Transverse colon (tissue), 4 donors: Measurements from ENCODE around the gene ARHGAP32.

Experiments
- POLR2A ChIP-seq: fragments of 450-650 bp; IDR thresholded peaks from one replicate; pipeline ENCODE4 v1.6.1; 2016; ENCODE audit warnings: antibody characterized with exemption, mild to moderate bottlenecking, moderate library complexity
- POLR2AphosphoS5 ChIP-seq, 3 donors: sonication (generic); formaldehyde crosslinking; IDR thresholded peaks; one replicate each; pipeline ENCODE4 v1.6.1; 2016; ENCODE audit warnings: antibody characterized with exemption in 3 of 3
- TF ChIP-seq, protein P1 (sequence below), 5 experiments: fragments of 200-600 bp in 3 of 5; fragments of 450-650 bp in 2 of 5; sonication (generic) in 3 of 5; IDR thresholded peaks; 1 replicate in 2 of 5; 2 replicates in 3 of 5; pipeline ENCODE4 v1.5.1; 2016 to 2017; ENCODE audit warnings: antibody characterized with exemption in 5 of 5, inconsistent platforms in 3 of 5, mild to moderate bottlenecking in 2 of 5, moderate library complexity in 1 of 5

DNA sequence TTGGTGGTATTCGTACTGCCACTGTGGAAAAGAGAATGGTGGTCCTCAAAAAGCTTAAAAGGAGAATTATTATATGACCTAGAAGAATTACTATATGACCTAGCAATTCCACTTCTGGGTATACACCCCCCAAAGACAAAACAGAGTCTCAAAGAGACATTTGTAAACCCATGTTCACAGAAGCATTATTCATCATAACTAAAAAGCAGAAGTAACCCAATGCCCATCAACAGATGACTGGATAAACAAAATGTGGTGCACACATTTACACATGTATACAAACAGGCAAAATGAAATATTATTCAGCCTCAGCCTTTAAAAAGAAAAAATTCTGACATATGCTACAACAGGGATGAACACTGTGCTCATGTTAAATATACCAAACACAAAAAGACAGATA, 89.4 kb downstream of the ARHGAP32 start:
- TF ChIP-seq, protein P1, sequence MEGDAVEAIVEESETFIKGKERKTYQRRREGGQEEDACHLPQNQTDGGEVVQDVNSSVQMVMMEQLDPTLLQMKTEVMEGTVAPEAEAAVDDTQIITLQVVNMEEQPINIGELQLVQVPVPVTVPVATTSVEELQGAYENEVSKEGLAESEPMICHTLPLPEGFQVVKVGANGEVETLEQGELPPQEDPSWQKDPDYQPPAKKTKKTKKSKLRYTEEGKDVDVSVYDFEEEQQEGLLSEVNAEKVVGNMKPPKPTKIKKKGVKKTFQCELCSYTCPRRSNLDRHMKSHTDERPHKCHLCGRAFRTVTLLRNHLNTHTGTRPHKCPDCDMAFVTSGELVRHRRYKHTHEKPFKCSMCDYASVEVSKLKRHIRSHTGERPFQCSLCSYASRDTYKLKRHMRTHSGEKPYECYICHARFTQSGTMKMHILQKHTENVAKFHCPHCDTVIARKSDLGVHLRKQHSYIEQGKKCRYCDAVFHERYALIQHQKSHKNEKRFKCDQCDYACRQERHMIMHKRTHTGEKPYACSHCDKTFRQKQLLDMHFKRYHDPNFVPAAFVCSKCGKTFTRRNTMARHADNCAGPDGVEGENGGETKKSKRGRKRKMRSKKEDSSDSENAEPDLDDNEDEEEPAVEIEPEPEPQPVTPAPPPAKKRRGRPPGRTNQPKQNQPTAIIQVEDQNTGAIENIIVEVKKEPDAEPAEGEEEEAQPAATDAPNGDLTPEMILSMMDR (IDR thresholded peaks at IDR 0.05): no peak
- no peak for TF ChIP-seq POLR2A
- TF ChIP-seq POLR2AphosphoS5 (IDR thresholded peaks at IDR 0.05): no peak
